ENCODE results near the gene ELAVL1.
A peak's percentile ranks its signal among the peaks of the same experiment; 100 is the strongest.

The ELAVL1 gene

DNA sequence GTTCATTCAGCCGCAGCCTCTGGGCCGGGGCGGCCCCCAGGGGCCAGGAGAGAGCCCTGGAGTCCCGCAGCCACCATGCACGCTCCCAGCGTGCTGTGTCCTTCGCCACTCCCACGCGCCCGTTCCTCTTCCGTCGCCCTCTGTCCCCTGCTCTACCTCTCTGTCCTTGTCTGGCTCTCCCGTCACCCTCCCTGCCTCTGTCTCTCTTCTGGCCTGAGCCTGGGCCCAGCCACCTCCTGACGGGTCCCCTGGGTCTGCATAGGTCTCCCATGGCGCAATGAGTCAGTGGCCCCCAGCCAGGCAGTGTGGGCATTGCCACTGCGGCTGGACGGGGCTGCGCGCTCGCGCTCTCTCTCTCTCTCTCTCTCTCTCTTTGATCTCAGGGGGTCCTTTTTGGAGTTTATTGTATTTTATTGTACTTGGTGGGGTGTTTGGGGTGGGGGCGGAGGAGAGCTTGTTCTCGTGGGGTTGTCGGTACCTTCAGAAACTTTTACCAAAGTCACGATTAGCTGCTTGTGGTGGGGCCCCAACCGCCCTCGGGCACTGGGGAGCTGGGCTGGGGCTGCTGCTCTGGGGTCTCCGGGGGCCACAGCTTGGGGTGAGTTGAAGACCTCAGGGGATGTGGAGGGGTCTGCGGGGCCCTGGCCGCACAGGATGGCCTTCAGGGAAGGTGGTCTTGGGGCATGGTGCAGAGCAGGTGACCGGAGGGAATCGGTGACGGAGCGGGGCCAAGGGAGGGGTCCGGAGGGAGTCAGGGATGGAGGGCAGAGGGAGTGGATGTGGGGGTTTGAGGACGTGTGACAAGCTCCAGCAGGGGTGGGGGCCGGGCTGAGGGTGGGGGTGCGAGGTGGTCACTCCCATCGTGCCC, 92.5 kb downstream of the ELAVL1 start:
- Histone ChIP-seq H3K27me3 (peaks cover 51 to 62% (median 54%) of the 10 kb centered on the region in 11 experiments), H3K9ac (peak overlapping the region in 5 of 11 experiments; percentile 13 to 57 (median 42); a peak in 5 of 22 replicates), H3K36me3 (peaks cover 27 to 62% (median 37%) of the 10 kb centered on the region in 11 experiments), H4K20me1 (peaks cover 67 to 100% (median 98%) of the 10 kb centered on the region in 11 experiments), H3K4me3 (0 out of 20 replicates have a peak overlapping the region, but pooled peaks of 1 of the 10 experiments have one; percentile 26), H3K9me3 (replicated peaks in 1 of 11) (no peaks in the 10 kb centered on the region), H3K4me2 (peak overlapping the region; percentile 26 to 99 (median 85); a peak in 20 of 22 replicates), H3K27ac (no peak overlapping the region; a peak in 2 of 22 replicates), H3K4me1 (peaks cover 39 to 90% (median 84%) of the 10 kb centered on the region in 10 experiments)
- no peak for TF ChIP-seq Cebpa-rat (IDR thresholded peaks at IDR 0.05)

- H3K4me1 ChIP-seq: peaks cover 39 to 90% (median 84%) of the 10 kb centered on the region in 10 experiments
- peaks cover 75 to 100% (median 98%) of the 10 kb centered on the region in 11 experiments for H4K20me1 ChIP-seq
- H3K9ac ChIP-seq: peak overlapping the region in 6 of 11 experiments; percentile 2 to 60 (median 46); a peak in 11 of 22 replicates
- H3K27ac ChIP-seq: peak overlapping the region in 3 of 11 experiments; percentile 30 to 53 (median 44); a peak in 3 of 22 replicates
- peak overlapping the region; percentile 48 to 99 (median 85) for H3K4me2 ChIP-seq
- no peak for TF ChIP-seq Cebpa-rat (IDR thresholded peaks at IDR 0.05)
- H3K9me3 ChIP-seq (replicated peaks in 1 of 11): no peaks in the 10 kb centered on the region
- H3K36me3 ChIP-seq: peaks cover 27 to 62% (median 37%) of the 10 kb centered on the region in 11 experiments
- peaks cover 44 to 55% (median 47%) of the 10 kb centered on the region in 11 experiments for H3K27me3 ChIP-seq
- peak overlapping the region in 3 of 10 experiments; percentile 4 to 36 (median 24); a peak in 3 of 20 replicates for H3K4me3 ChIP-seq
Measured at GRCh38 chr19:7912144-7912696, 93.2 kb downstream of the ELAVL1 start.

- peaks cover 38 to 49% (median 41%) of the 10 kb centered on the region in 11 experiments for H3K27me3 ChIP-seq
- no peaks in the 10 kb centered on the region for H3K9me3 ChIP-seq (replicated peaks in 1 of 11)
- TF ChIP-seq Cebpa-rat (IDR thresholded peaks at IDR 0.05): no peak
- peak overlapping the region in 3 of 10 experiments; percentile 4 to 36 (median 24); a peak in 3 of 20 replicates for H3K4me3 ChIP-seq
- H3K4me2 ChIP-seq: peak overlapping the region; percentile 48 to 99 (median 85)
- no peak overlapping the region for H3K27ac ChIP-seq
- peaks cover 81 to 100% (median 98%) of the 10 kb centered on the region in 11 experiments for H4K20me1 ChIP-seq
- peaks cover 27 to 63% (median 37%) of the 10 kb centered on the region in 11 experiments for H3K36me3 ChIP-seq
- peak overlapping the region in 5 of 11 experiments; percentile 2 to 60 (median 50); a peak in 8 of 22 replicates for H3K9ac ChIP-seq
- peaks cover 39 to 90% (median 84%) of the 10 kb centered on the region in 10 experiments for H3K4me1 ChIP-seq
Measured at GRCh38 chr19:7911508-7912143, 93.8 kb downstream of the ELAVL1 start.

DNA sequence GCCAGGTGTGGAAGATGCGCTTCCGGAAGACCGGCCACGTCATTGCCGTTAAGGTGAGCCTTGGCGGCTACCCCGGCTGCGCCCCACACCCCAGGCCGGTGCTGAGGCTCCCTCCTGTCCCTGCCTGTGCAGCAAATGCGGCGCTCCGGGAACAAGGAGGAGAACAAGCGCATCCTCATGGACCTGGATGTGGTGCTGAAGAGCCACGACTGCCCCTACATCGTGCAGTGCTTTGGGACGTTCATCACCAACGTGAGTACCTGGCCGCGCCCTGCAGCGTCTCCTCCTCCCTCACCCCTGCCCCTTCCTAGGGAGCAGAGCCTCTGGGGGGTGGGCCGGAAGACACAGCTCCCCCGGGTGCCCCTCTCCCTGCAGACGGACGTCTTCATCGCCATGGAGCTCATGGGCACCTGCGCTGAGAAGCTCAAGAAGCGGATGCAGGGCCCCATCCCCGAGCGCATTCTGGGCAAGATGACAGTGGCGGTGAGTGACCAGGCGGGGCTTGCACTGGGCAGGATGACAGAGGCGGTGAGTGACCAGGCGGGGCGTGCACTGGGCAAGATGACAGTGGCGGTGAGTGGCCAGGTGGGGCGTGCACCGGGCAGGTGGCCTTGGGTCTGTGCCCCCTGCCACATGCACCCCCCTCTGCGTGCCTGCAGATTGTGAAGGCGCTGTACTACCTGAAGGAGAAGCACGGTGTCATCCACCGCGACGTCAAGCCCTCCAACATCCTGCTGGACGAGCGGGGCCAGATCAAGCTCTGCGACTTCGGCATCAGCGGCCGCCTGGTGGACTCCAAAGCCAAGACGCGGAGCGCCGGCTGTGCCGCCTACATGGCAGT, 94.9 kb downstream of the ELAVL1 start:
- Histone ChIP-seq H3K9ac (no peak overlapping the region), H3K36me3 (peaks cover 29 to 74% (median 48%) of the 10 kb centered on the region in 11 experiments), H3K4me1 (peaks cover 40 to 90% (median 84%) of the 10 kb centered on the region in 10 experiments), H3K27ac (no peak overlapping the region), H3K4me3 (no peak overlapping the region), H3K27me3 (peaks cover 27 to 38% (median 30%) of the 10 kb centered on the region in 11 experiments), H3K9me3 (replicated peaks in 1 of 11) (no peaks in the 10 kb centered on the region), H3K4me2 (peak overlapping the region in 8 of 11 experiments; percentile 23 to 99 (median 70); a peak in 15 of 22 replicates), H4K20me1 (peaks cover 91 to 100% (median 98%) of the 10 kb centered on the region in 11 experiments)
- no peak for TF ChIP-seq Cebpa-rat (IDR thresholded peaks at IDR 0.05)

DNA sequence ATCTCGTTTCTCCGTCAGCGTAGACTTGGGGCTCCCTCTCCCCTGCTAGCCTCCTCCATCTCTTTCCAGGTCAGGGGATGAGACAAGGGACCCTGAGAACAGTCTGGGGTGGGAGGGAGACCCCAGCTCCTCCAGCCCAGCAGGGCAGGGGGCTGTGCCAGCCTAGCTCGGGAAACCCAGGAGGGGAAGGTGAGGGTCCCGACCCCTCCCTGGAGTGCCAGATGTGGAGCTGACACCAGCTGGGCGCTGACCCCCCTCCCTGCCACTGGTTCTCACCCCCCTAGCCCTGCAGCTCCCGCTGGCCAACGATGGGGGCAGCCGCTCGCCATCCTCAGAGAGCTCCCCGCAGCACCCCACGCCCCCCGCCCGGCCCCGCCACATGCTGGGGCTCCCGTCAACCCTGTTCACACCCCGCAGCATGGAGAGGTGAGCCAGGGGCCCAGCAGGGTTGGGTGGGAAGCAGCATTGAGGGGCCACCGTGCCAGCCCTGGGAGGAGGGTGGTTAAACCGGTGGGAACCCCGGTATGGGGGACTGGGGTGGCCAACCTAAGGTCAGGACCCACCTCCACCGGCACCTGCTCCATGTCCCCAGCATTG, 95.9 kb downstream of the ELAVL1 start:
- Histone ChIP-seq H3K27me3 (peaks cover 17 to 29% (median 20%) of the 10 kb centered on the region in 11 experiments), H3K4me3 (no peak overlapping the region), H3K9ac (peak overlapping the region in 1 of 11 experiments; percentile 33; a peak in 2 of 22 replicates), H3K4me1 (peaks cover 47 to 93% (median 88%) of the 10 kb centered on the region in 10 experiments), H3K36me3 (peaks cover 29 to 72% (median 53%) of the 10 kb centered on the region in 11 experiments), H4K20me1 (peaks cover 98 to 100% (median 99%) of the 10 kb centered on the region in 11 experiments), H3K9me3 (replicated peaks in 1 of 11) (no peaks in the 10 kb centered on the region), H3K4me2 (peak overlapping the region in 9 of 11 experiments; percentile 1 to 99 (median 55); a peak in 15 of 22 replicates), H3K27ac (no peak overlapping the region)
- TF ChIP-seq Cebpa-rat (IDR thresholded peaks at IDR 0.05): no peak

- peaks cover 95 to 99% (median 98%) of the 10 kb centered on the region in 11 experiments for H4K20me1 ChIP-seq
- peaks cover 49 to 96% (median 92%) of the 10 kb centered on the region in 10 experiments for H3K4me1 ChIP-seq
- TF ChIP-seq Cebpa-rat (IDR thresholded peaks at IDR 0.05): no peak
- H3K4me3 ChIP-seq: no peak overlapping the region
- H3K36me3 ChIP-seq: peaks cover 29 to 66% (median 50%) of the 10 kb centered on the region in 11 experiments
- no peak overlapping the region for H3K27ac ChIP-seq
- peak overlapping the region in 3 of 11 experiments; percentile 7 to 65 (median 65); a peak in 4 of 22 replicates for H3K9ac ChIP-seq
- peak overlapping the region in 9 of 11 experiments; percentile 1 to 100 (median 97); a peak in 13 of 22 replicates for H3K4me2 ChIP-seq
- H3K9me3 ChIP-seq (replicated peaks in 1 of 11): no peaks in the 10 kb centered on the region
- H3K27me3 ChIP-seq: peaks cover 10 to 22% (median 14%) of the 10 kb centered on the region in 11 experiments
Measured at GRCh38 chr19:7908742-7909461, 96.5 kb downstream of the ELAVL1 start.
